ENCODE results near the gene TBCD.

The TBCD gene

GRCh38 chr17:82892899-82893565, 141.2 kb downstream of the TBCD start:
- Histone ChIP-seq H3K27ac (ENCODE audit: low read depth, low read length) (no peak overlapping the region), H3K4me3 (ENCODE audit: low read depth in 1 of 2, low read length in 2 of 2) (no peak overlapping the region), H3K27me3 (ENCODE audit: control insufficient read depth in 1 of 2, insufficient read depth in 2 of 2, low read length in 2 of 2) (no peaks in the 10 kb centered on the region), H3K4me1 (ENCODE audit: insufficient read depth, low read length) (peaks cover 5% of the 10 kb centered on the region), H3K36me3 (ENCODE audit: insufficient read depth, low read length) (no peaks in the 10 kb centered on the region), H3K9me3 (ENCODE audit: low read length) (no peaks in the 10 kb centered on the region), H3K9ac (ENCODE audit: low read length) (no peak overlapping the region)

DNA sequence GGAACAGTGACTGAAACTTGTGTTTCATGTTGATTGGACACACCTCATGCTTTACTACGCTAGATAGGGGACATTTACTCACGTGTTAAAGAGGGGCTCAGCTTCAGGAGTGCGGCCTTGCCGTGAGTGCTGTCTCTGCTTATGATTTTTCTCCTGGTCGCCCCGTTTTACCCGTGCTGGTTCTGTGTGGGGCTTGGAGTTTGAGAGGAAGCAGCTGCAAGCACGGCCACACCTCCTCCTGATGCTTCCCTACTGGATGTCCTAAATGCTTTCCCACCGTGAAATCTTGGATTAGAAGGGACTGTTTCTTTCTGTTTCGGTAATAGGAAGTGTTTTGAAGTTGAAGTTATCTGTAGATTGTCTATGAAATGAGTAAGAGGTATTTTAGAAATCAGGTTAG, 141.9 kb downstream of the TBCD start:
- H3K36me3 ChIP-seq (ENCODE audit: insufficient read depth, low read length): no peaks in the 10 kb centered on the region
- H3K9me3 ChIP-seq (ENCODE audit: low read length): no peaks in the 10 kb centered on the region
- peaks cover 5% of the 10 kb centered on the region for H3K4me1 ChIP-seq (ENCODE audit: insufficient read depth, low read length)
- no peak overlapping the region for H3K9ac ChIP-seq (ENCODE audit: low read length)
- no peak overlapping the region for H3K27ac ChIP-seq (ENCODE audit: low read depth, low read length)
- H3K27me3 ChIP-seq (ENCODE audit: control insufficient read depth in 1 of 2, insufficient read depth in 2 of 2, low read length in 2 of 2): no peaks in the 10 kb centered on the region
- H3K4me3 ChIP-seq (ENCODE audit: low read depth in 1 of 2, low read length in 2 of 2): no peak overlapping the region

GRCh38 chr17:82894389-82894788, 142.5 kb downstream of the TBCD start:
- Histone ChIP-seq H3K9ac (ENCODE audit: low read length) (no peak overlapping the region), H3K36me3 (ENCODE audit: insufficient read depth, low read length) (no peaks in the 10 kb centered on the region), H3K4me1 (ENCODE audit: insufficient read depth, low read length) (peaks cover 5% of the 10 kb centered on the region), H3K4me3 (ENCODE audit: low read depth in 1 of 2, low read length in 2 of 2) (no peak overlapping the region), H3K9me3 (ENCODE audit: low read length) (no peaks in the 10 kb centered on the region), H3K27me3 (ENCODE audit: control insufficient read depth in 1 of 2, insufficient read depth in 2 of 2, low read length in 2 of 2) (no peaks in the 10 kb centered on the region), H3K27ac (ENCODE audit: low read depth, low read length) (no peak overlapping the region)

GRCh38 chr17:82895087-82895486, 143.2 kb downstream of the TBCD start:
- Histone ChIP-seq H3K4me1 (ENCODE audit: insufficient read depth, low read length) (peaks cover 5% of the 10 kb centered on the region), H3K9ac (ENCODE audit: low read length) (no peak overlapping the region), H3K27me3 (ENCODE audit: control insufficient read depth in 1 of 2, insufficient read depth in 2 of 2, low read length in 2 of 2) (no peaks in the 10 kb centered on the region), H3K9me3 (ENCODE audit: low read length) (no peaks in the 10 kb centered on the region), H3K36me3 (ENCODE audit: insufficient read depth, low read length) (no peaks in the 10 kb centered on the region), H3K27ac (ENCODE audit: low read depth, low read length) (no peak overlapping the region), H3K4me3 (ENCODE audit: low read depth in 1 of 2, low read length in 2 of 2) (no peak overlapping the region)

GRCh38 chr17:82896071-82897000, 144.5 kb downstream of the TBCD start:
- H3K9me3 ChIP-seq (ENCODE audit: low read length): no peaks in the 10 kb centered on the region
- H3K27ac ChIP-seq (ENCODE audit: low read depth, low read length): no peak overlapping the region
- H3K27me3 ChIP-seq (ENCODE audit: control insufficient read depth in 1 of 2, insufficient read depth in 2 of 2, low read length in 2 of 2): no peaks in the 10 kb centered on the region
- no peak overlapping the region for H3K9ac ChIP-seq (ENCODE audit: low read length)
- no peak overlapping the region for H3K4me3 ChIP-seq (ENCODE audit: low read depth in 1 of 2, low read length in 2 of 2)
- H3K36me3 ChIP-seq (ENCODE audit: insufficient read depth, low read length): peaks cover 5% of the 10 kb centered on the region
- H3K4me1 ChIP-seq (ENCODE audit: insufficient read depth, low read length): peaks cover 5% of the 10 kb centered on the region

GRCh38 chr17:82897514-82898249, 145.8 kb downstream of the TBCD start:
- Histone ChIP-seq H3K36me3 (ENCODE audit: insufficient read depth, low read length) (peaks cover 5% of the 10 kb centered on the region), H3K4me1 (ENCODE audit: insufficient read depth, low read length) (no peaks in the 10 kb centered on the region), H3K4me3 (ENCODE audit: low read depth in 1 of 2, low read length in 2 of 2) (no peak overlapping the region), H3K27ac (ENCODE audit: low read depth, low read length) (no peak overlapping the region), H3K27me3 (ENCODE audit: control insufficient read depth in 1 of 2, insufficient read depth in 2 of 2, low read length in 2 of 2) (no peaks in the 10 kb centered on the region), H3K9ac (ENCODE audit: low read length) (no peak overlapping the region), H3K9me3 (ENCODE audit: low read length) (no peaks in the 10 kb centered on the region)

DNA sequence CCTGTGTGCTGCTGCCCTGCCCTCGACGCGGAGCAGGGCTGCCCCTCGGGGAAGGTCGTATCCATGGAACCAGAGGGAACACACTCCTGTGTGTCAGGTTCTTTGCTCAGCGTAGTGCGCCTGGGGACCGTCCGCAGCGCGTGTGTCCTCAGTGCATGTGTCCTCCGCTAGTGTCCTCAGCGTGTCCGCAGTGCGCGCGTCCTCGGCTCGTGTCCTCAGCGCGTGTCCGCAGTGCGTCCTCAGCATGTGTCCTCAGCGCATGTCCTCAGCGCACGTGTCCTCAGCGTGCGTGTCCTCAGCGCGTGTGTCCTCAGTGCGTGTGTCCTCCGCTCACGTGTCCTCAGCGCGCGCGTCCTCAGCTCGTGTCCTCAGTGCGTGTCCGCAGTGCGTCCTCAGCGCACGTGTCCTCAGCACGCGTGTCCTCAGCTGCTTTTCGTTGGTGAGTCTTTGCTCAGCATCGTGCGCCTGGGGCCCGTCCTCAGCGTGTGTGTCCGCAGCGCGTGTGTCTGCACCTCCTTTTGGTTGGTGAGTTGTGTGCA, 147.2 kb downstream of the TBCD start:
- no peak overlapping the region for H3K27ac ChIP-seq (ENCODE audit: low read depth, low read length)
- no peaks in the 10 kb centered on the region for H3K4me1 ChIP-seq (ENCODE audit: insufficient read depth, low read length)
- no peak overlapping the region for H3K9ac ChIP-seq (ENCODE audit: low read length)
- H3K4me3 ChIP-seq (ENCODE audit: low read depth in 1 of 2, low read length in 2 of 2): no peak overlapping the region
- peaks cover 5% of the 10 kb centered on the region for H3K36me3 ChIP-seq (ENCODE audit: insufficient read depth, low read length)
- H3K27me3 ChIP-seq (ENCODE audit: control insufficient read depth in 1 of 2, insufficient read depth in 2 of 2, low read length in 2 of 2): no peaks in the 10 kb centered on the region
- no peaks in the 10 kb centered on the region for H3K9me3 ChIP-seq (ENCODE audit: low read length)

DNA sequence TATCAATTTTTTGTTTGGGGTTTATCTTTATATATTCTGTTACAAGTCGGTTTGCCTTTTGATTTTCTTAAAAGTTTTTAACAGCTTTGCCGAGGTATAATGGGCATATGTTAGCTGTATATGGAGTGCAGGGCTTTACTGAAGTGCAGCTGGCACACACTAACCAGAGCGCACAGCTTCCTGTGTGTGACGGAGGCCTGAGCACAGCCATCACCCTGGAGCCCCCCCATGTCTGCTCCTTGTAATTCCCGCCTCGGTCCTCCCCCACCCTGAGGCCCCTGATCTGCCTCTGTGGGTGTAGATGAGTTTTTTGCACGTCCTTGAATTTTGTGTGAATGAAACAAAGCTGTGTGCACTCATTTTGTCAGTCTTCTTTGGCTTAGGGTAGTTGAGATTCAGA, 148.1 kb downstream of the TBCD start:
- Histone ChIP-seq H3K36me3 (ENCODE audit: insufficient read depth, low read length) (peaks cover 5% of the 10 kb centered on the region), H3K9ac (ENCODE audit: low read length) (no peak overlapping the region), H3K4me1 (ENCODE audit: insufficient read depth, low read length) (no peaks in the 10 kb centered on the region), H3K9me3 (ENCODE audit: low read length) (no peaks in the 10 kb centered on the region), H3K27me3 (ENCODE audit: control insufficient read depth in 1 of 2, insufficient read depth in 2 of 2, low read length in 2 of 2) (no peaks in the 10 kb centered on the region), H3K4me3 (ENCODE audit: low read depth in 1 of 2, low read length in 2 of 2) (no peak overlapping the region), H3K27ac (ENCODE audit: low read depth, low read length) (no peak overlapping the region)

DNA sequence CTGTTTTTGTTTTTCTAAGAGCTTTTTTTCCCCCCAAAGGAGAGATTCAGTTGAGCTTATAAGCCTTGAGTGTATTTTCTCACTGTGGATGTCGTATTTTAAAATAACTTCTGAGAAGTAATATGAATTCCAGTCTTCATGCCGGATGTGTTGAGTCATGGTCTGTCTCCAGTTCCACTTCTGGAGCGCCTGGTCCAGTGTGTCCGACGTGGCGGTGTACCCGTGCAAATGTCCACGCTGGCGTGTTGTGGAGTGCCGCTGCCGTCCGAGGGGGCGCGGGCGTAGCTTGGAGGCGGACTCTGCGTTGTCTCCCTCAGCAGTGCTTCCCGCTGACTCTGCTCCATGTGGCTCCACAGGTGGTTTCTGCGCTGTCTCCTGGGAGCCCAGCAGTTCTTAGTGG, 148.9 kb downstream of the TBCD start:
- no peaks in the 10 kb centered on the region for H3K4me1 ChIP-seq (ENCODE audit: insufficient read depth, low read length)
- H3K9me3 ChIP-seq (ENCODE audit: low read length): no peaks in the 10 kb centered on the region
- H3K27me3 ChIP-seq (ENCODE audit: control insufficient read depth in 1 of 2, insufficient read depth in 2 of 2, low read length in 2 of 2): no peaks in the 10 kb centered on the region
- H3K27ac ChIP-seq (ENCODE audit: low read depth, low read length): no peak overlapping the region
- peaks cover 5% of the 10 kb centered on the region for H3K36me3 ChIP-seq (ENCODE audit: insufficient read depth, low read length)
- no peak overlapping the region for H3K9ac ChIP-seq (ENCODE audit: low read length)
- no peak overlapping the region for H3K4me3 ChIP-seq (ENCODE audit: low read depth in 1 of 2, low read length in 2 of 2)

GRCh38 chr17:82901356-82901755, 149.5 kb downstream of the TBCD start:
- Histone ChIP-seq H3K27ac (ENCODE audit: low read depth, low read length) (no peak overlapping the region), H3K36me3 (ENCODE audit: insufficient read depth, low read length) (peaks cover 5% of the 10 kb centered on the region), H3K27me3 (ENCODE audit: control insufficient read depth in 1 of 2, insufficient read depth in 2 of 2, low read length in 2 of 2) (no peaks in the 10 kb centered on the region), H3K9me3 (ENCODE audit: low read length) (no peaks in the 10 kb centered on the region), H3K9ac (ENCODE audit: low read length) (no peak overlapping the region), H3K4me1 (ENCODE audit: insufficient read depth, low read length) (no peaks in the 10 kb centered on the region), H3K4me3 (ENCODE audit: low read depth in 1 of 2, low read length in 2 of 2) (no peak overlapping the region)

DNA sequence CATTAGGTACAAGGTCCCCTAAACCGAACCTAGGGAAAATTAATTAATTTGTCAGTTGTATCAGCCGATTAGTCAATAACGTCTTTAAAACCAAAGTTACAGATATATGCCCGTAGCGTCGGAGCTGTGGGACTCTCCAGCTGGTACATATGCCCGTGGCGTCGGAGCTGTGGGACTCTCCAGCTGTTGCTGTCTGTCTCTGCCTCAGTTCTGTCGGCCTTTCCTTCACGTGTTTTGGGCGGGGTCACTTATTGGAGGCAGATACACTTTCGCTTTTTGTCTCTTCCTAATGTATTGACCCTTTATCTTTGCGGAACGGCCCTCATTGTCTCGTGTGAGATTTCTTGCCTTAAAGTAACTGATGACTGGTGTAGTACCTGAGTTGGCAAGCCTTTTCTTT, 150.0 kb downstream of the TBCD start:
- H3K36me3 ChIP-seq (ENCODE audit: insufficient read depth, low read length): peaks cover 5% of the 10 kb centered on the region
- H3K27me3 ChIP-seq (ENCODE audit: control insufficient read depth in 1 of 2, insufficient read depth in 2 of 2, low read length in 2 of 2): no peaks in the 10 kb centered on the region
- H3K4me1 ChIP-seq (ENCODE audit: insufficient read depth, low read length): no peaks in the 10 kb centered on the region
- H3K27ac ChIP-seq (ENCODE audit: low read depth, low read length): no peak overlapping the region
- H3K9me3 ChIP-seq (ENCODE audit: low read length): no peaks in the 10 kb centered on the region
- no peak overlapping the region for H3K4me3 ChIP-seq (ENCODE audit: low read depth in 1 of 2, low read length in 2 of 2)
- no peak overlapping the region for H3K9ac ChIP-seq (ENCODE audit: low read length)
